Body of pancreas (tissue), 4 donors: Measurements from ENCODE around the gene PTPA.

Source experiments
- POLR2A ChIP-seq, 3 donors: fragments of 450-650 bp; IDR thresholded peaks; one replicate each; pipeline ENCODE4 v1.6.1; 2016; ENCODE audit warnings: antibody characterized with exemption in 3 of 3, mild to moderate bottlenecking in 2 of 3
- TF ChIP-seq, protein P1 (sequence below), 7 experiments: fragments of 450-650 bp in 4 of 7; fragments of 200-600 bp in 3 of 7; sonication (generic) in 3 of 7; IDR thresholded peaks; one replicate each; pipeline ENCODE4 v1.5.1; 2016 to 2019; ENCODE audit warnings: antibody characterized with exemption in 7 of 7

DNA sequence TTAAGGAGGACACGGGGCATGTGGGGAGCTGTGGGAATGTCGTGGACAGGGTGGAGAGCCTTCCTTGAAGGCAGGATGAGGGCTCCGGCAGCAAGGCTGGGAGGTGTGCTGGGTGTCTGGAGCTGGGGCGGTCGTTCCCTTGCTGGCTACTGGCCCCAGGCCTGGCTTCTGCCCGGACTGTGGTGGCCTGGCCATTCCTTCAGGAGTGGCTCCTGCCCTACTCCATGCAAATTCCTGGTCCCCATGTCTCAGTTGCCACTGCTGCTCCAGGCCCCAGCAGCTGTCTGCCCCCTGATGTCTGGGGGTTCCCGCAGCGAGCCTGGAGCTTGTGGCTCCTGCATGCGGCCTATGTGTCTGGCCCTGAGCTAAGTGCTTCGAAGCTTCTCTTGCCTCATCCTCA is 44.9 kb downstream of the PTPA start:
- TF ChIP-seq, protein P1, sequence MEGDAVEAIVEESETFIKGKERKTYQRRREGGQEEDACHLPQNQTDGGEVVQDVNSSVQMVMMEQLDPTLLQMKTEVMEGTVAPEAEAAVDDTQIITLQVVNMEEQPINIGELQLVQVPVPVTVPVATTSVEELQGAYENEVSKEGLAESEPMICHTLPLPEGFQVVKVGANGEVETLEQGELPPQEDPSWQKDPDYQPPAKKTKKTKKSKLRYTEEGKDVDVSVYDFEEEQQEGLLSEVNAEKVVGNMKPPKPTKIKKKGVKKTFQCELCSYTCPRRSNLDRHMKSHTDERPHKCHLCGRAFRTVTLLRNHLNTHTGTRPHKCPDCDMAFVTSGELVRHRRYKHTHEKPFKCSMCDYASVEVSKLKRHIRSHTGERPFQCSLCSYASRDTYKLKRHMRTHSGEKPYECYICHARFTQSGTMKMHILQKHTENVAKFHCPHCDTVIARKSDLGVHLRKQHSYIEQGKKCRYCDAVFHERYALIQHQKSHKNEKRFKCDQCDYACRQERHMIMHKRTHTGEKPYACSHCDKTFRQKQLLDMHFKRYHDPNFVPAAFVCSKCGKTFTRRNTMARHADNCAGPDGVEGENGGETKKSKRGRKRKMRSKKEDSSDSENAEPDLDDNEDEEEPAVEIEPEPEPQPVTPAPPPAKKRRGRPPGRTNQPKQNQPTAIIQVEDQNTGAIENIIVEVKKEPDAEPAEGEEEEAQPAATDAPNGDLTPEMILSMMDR (IDR thresholded peaks at IDR 0.05): no peak
- no peak for TF ChIP-seq POLR2A (IDR thresholded peaks at IDR 0.05)
